SK-N-SH (cell line): ENCODE data around the gene SUPT3H. TPM values are rescaled to one million over a fixed set of nuclear protein-coding genes. Genes with fewer than 3 reads are reported as not detected.

Experiments
- CTCF ChIA-PET: fragments of 300-600, 350-600 bp; formaldehyde crosslinking; extraction: SDS; loops from one replicate; lab custom pipeline; 2021; lab: Yijun Ruan, JAX
- POLR2A ChIA-PET: fragments of 350-600 bp; sonication (Branson Sonifier 250); formaldehyde crosslinking; extraction: SDS; loops from one replicate; lab custom pipeline; 2020; ENCODE audit warnings: antibody characterized with exemption, inconsistent platforms; lab: Yijun Ruan, JAX
- DNase-seq: peaks from one replicate; pipeline ENCODE4 v3.0.0; 2012
- H2AFZ ChIP-seq: fragments of 200-600 bp; sonication (generic); 2 replicates; pipeline ENCODE4 v1.8.1; 2016; ENCODE audit warnings: antibody characterized with exemption, mild to moderate bottlenecking, low read depth
- H3F3A ChIP-seq: fragments of 200-600 bp; sonication (generic); replicated peaks from 2 replicates; pipeline ENCODE3; 2016; ENCODE audit warnings: antibody characterized with exemption, mild to moderate bottlenecking; ENCODE audit not compliant: insufficient read depth
- H3K27ac ChIP-seq, 2 experiments: fragments of 200-500 bp in 1 of 2; fragments of 200-600 bp in 1 of 2; sonication (Bioruptor generic) in 1 of 2; sonication (generic), shearing (Covaris generic) in 1 of 2; 2 replicates each; pipeline versions ENCODE4 v1.5.1 to v1.6.1; 2014 to 2016; ENCODE audit warnings: low read depth in 2 of 2, inconsistent platforms in 1 of 2, low read length in 1 of 2, mild to moderate bottlenecking in 1 of 2, mixed read lengths in 1 of 2
- H3K27me3 ChIP-seq: fragments of 200-600 bp; sonication (generic), shearing (Covaris generic); 2 replicates; pipeline ENCODE4 v1.6.1; 2016; ENCODE audit warnings: mixed run types; ENCODE audit not compliant: insufficient read depth
- H3K36me3 ChIP-seq, 2 experiments: fragments of 200-500 bp in 1 of 2; fragments of 200-600 bp in 1 of 2; sonication (Bioruptor generic) in 1 of 2; sonication (generic) in 1 of 2; replicated peaks in 1 of 2; 2 replicates each; pipeline versions ENCODE3 to v1.5.1; 2014 to 2016; ENCODE audit warnings: low read length in 1 of 2, mild to moderate bottlenecking in 1 of 2; ENCODE audit not compliant: insufficient read depth in 2 of 2, control insufficient read depth in 1 of 2
- H3K4me1 ChIP-seq, 2 experiments: fragments of 200-500 bp in 1 of 2; fragments of 200-600 bp in 1 of 2; sonication (Bioruptor generic) in 1 of 2; sonication (generic), shearing (Covaris generic) in 1 of 2; 2 replicates each; pipeline versions ENCODE4 v1.5.1 to v1.6.1; 2014 to 2016; ENCODE audit warnings: low read depth in 1 of 2, low read length in 1 of 2, mixed run types in 1 of 2; ENCODE audit not compliant: insufficient read depth in 2 of 2, control insufficient read depth in 1 of 2
- H3K4me2 ChIP-seq: fragments of 200-600 bp; sonication (generic), shearing (Covaris generic); 2 replicates; pipeline ENCODE4 v1.6.1; 2017; ENCODE audit warnings: mixed run types
- H3K4me3 ChIP-seq, 2 experiments: fragments of 200-500 bp in 1 of 2; fragments of 200-600 bp in 1 of 2; sonication (Bioruptor generic) in 1 of 2; sonication (generic), shearing (Covaris generic) in 1 of 2; 2 replicates each; pipeline versions ENCODE4 v1.5.1 to v1.8.1; 2014 to 2016; ENCODE audit warnings: low read depth in 2 of 2, inconsistent platforms in 1 of 2, low read length in 1 of 2, mild to moderate bottlenecking in 1 of 2, mixed read lengths in 1 of 2, moderate library complexity in 1 of 2
- H3K79me2 ChIP-seq: fragments of 200-600 bp; sonication (generic); 2 replicates; pipeline ENCODE4 v1.8.1; 2017; ENCODE audit warnings: mild to moderate bottlenecking; ENCODE audit not compliant: insufficient read depth
- H3K9ac ChIP-seq: fragments of 200-600 bp; sonication (generic); 2 replicates; pipeline ENCODE4 v1.6.1; 2017; ENCODE audit warnings: mixed run types
- H3K9me2 ChIP-seq: fragments of 200-600 bp; sonication (generic); 2 replicates; pipeline ENCODE4 v1.6.1; 2017; ENCODE audit warnings: mixed run types
- H3K9me3 ChIP-seq: fragments of 200-600 bp; sonication (generic); 2 replicates; pipeline ENCODE4 v1.6.1; 2017; ENCODE audit warnings: mixed run types, mild to moderate bottlenecking, moderate library complexity
- H4K20me1 ChIP-seq: fragments of 200-600 bp; sonication (generic); 2 replicates; pipeline ENCODE4 v1.6.1; 2017; ENCODE audit warnings: mild to moderate bottlenecking, mixed run types; ENCODE audit not compliant: insufficient read depth
- EP300 ChIP-seq, 2 experiments: IDR thresholded peaks; 2 replicates each; pipeline versions ENCODE4 v1.4.0 to v1.6.1; 2012; ENCODE audit warnings: borderline replicate concordance in 1 of 2, low read depth in 1 of 2, low read length in 1 of 2
- EZH2phosphoT487 ChIP-seq: fragments of 200-600 bp; sonication (generic); IDR thresholded peaks from 2 replicates; pipeline ENCODE4 v1.6.1; 2017; ENCODE audit warnings: low read depth, mixed run types, mild to moderate bottlenecking, antibody characterized with exemption, moderate library complexity, borderline replicate concordance
- FOSL2 ChIP-seq: IDR thresholded peaks from 2 replicates; pipeline ENCODE4 v1.4.0; 2012; ENCODE audit warnings: low read depth, mild to moderate bottlenecking, moderate library complexity, borderline replicate concordance
- GABPA ChIP-seq: IDR thresholded peaks from 2 replicates; pipeline ENCODE4 v1.4.0; 2012; ENCODE audit warnings: low read depth, mild to moderate bottlenecking
- GATA2 ChIP-seq: sonication (generic); formaldehyde crosslinking; IDR thresholded peaks from 2 replicates; pipeline ENCODE4 v1.5.0; 2020; ENCODE audit warnings: mild to moderate bottlenecking, missing genetic modification reagents
- IRF3 ChIP-seq: fragments of 150-350 bp; IDR thresholded peaks from 2 replicates; pipeline ENCODE4 v1.6.1; 2016; ENCODE audit warnings: mild to moderate bottlenecking, low read depth, low read length
- JUND ChIP-seq: IDR thresholded peaks from 2 replicates; pipeline ENCODE4 v1.4.0; 2012
- MXI1 ChIP-seq: IDR thresholded peaks from 2 replicates; pipeline ENCODE4 v1.6.1; 2012; ENCODE audit warnings: mild to moderate bottlenecking, low read depth, low read length, improper control_type of control experiment
- PBX3 ChIP-seq: IDR thresholded peaks from 2 replicates; pipeline ENCODE4; 2012
- POLR2AphosphoS5 ChIP-seq: IDR thresholded peaks from 2 replicates; pipeline ENCODE4 v1.6.1; 2012; ENCODE audit warnings: low read depth, low read length
- RAD21 ChIP-seq: IDR thresholded peaks from 2 replicates; pipeline ENCODE4 v1.6.1; 2012; ENCODE audit warnings: mild to moderate bottlenecking, low read length
- RCOR1 ChIP-seq: fragments of 150-350 bp; IDR thresholded peaks from 2 replicates; pipeline ENCODE4 v1.6.1; 2017; ENCODE audit warnings: antibody characterized with exemption, low read length
- RFX5 ChIP-seq: IDR thresholded peaks from 2 replicates; pipeline ENCODE4 v1.6.1; 2012; ENCODE audit warnings: mild to moderate bottlenecking, improper control_type of control experiment, low read length
- RXRA ChIP-seq: IDR thresholded peaks from 2 replicates; pipeline ENCODE4 v1.4.0; 2012; ENCODE audit warnings: low read depth, mild to moderate bottlenecking, borderline replicate concordance
- SIN3A ChIP-seq: IDR thresholded peaks from 2 replicates; pipeline ENCODE4 v1.6.1; 2012; ENCODE audit warnings: low read depth, mild to moderate bottlenecking, low read length, moderate library complexity, borderline replicate concordance
- SMC3 ChIP-seq: IDR thresholded peaks from 2 replicates; pipeline ENCODE4 v1.6.1; 2012; ENCODE audit warnings: low read depth, low read length, improper control_type of control experiment
- TAF1 ChIP-seq: IDR thresholded peaks from 2 replicates; pipeline ENCODE4 v1.6.1; 2012; ENCODE audit warnings: low read depth, mild to moderate bottlenecking, low read length, moderate library complexity, borderline replicate concordance
- TCF12 ChIP-seq: IDR thresholded peaks from 2 replicates; pipeline ENCODE4 v1.4.0; 2012
- USF2 ChIP-seq: fragments of 150-350 bp; IDR thresholded peaks from 2 replicates; pipeline ENCODE4 v1.6.1; 2017; ENCODE audit warnings: antibody characterized with exemption, low read length, low read depth, borderline replicate concordance
- ZBTB33 ChIP-seq: IDR thresholded peaks from 2 replicates; pipeline ENCODE4 v1.4.0; 2012; ENCODE audit warnings: low read depth, borderline replicate concordance
- WGBS: methylation state at CpG from one replicate; pipeline ENCODE4 v1.1.6; 2017; ENCODE audit warnings: low lambda C conversion rate; 5-methylcytosine and 5-hydroxymethylcytosine counted together
- polyA plus RNA-seq, 3 experiments: library from polyadenylated mRNA; depleted of rRNA; stranded (reverse); fragments of >200 nt; gene quantifications; 2 replicates each; pipeline ENCODE4 v1.2.3, GENCODE V29; 2012

The SUPT3H gene
- polyA plus RNA-seq, 1 of the 3 experiments (the other 2 are of a cell fraction): 10.9 TPM

GRCh38 chr6:45021676-45022075 lies 356.1 kb downstream of the SUPT3H start:
- Histone ChIP-seq H3K9me2 (no peaks in the 10 kb centered on the region), H2AFZ (no peak overlapping the region), H3K9me3 (no peaks in the 10 kb centered on the region)
- TF ChIP-seq FOSL2 (no peak), EP300 (IDR thresholded peaks at IDR 0.05; ENCODE audit: borderline replicate concordance in 1 of 2, low read depth in 1 of 2, low read length in 1 of 2) (no peak), TAF1 (no peak), TCF12 (no peak), GATA2 (CRISPR knock-in tag) (no peak), ZBTB33 (no peak), MXI1 (no peak), PBX3 (no peak), IRF3 (no peak), RAD21 (no peak), EZH2phosphoT487 (no peak), RXRA (no peak), JUND (no peak), SMC3 (no peak), SIN3A (no peak), GABPA (no peak), RCOR1 (no peak), RFX5 (no peak), USF2 (no peak), POLR2AphosphoS5 (no peak)
- TF ChIP-seq, all 33 proteins: peak for 0
- H3K4me2 ChIP-seq: no peak overlapping the region
- H3K4me3 ChIP-seq: no peak overlapping the region
- no peaks in the 10 kb centered on the region for H3K27me3 ChIP-seq
- peak overlapping the region in 1 of 2 experiments; percentile 10; a peak in 1 of 4 replicates for H3K27ac ChIP-seq
- no peaks in the 10 kb centered on the region for H3K36me3 ChIP-seq
- H3K4me1 ChIP-seq: 0 out of 4 replicates have a peak, but pooled peaks cover 0 to 3% of the 10 kb centered on the region in 2 experiments
- WGBS: 86% methylated on average over 2 of the region's 2 CpGs
- DNase-seq: no peak
- H3K9ac ChIP-seq: no peak overlapping the region
- CTCF ChIA-PET: interaction anchor here (0.7 to 1.3 kb wide), 2 partner anchors 17 to 44 kb away, joined by 3 read pairs; no protein-coding TSS in a partner anchor
- H3F3A ChIP-seq: no peaks in the 10 kb centered on the region
- H3K79me2 ChIP-seq: no peaks in the 10 kb centered on the region
- POLR2A ChIA-PET: no interaction called here
- no peaks in the 10 kb centered on the region for H4K20me1 ChIP-seq
